ENCODE results near the gene CD52.

- TF ChIP-seq CTCF (IDR thresholded peaks at IDR 0.05) (no peak), POLR2A (IDR thresholded peaks at IDR 0.05) (no peak)
These were observed 30.6 kb upstream of the CD52 start for GRCh38 chr1:26287033-26287711.
